ENCODE measurements around the gene PIGH. TPM values are rescaled to one million over a fixed set of nuclear protein-coding genes. Genes with fewer than 3 reads are reported as not detected.
"Not testable (repeated sequence)": the region's sequence is repeated elsewhere in the genome, so short reads cannot be mapped to it uniquely, and the experiment has no call there.

PIGH gene
- total and polyA plus RNA-seq, 12 donors: 9.0 to 23.3 (median 10.3) TPM

DNA sequence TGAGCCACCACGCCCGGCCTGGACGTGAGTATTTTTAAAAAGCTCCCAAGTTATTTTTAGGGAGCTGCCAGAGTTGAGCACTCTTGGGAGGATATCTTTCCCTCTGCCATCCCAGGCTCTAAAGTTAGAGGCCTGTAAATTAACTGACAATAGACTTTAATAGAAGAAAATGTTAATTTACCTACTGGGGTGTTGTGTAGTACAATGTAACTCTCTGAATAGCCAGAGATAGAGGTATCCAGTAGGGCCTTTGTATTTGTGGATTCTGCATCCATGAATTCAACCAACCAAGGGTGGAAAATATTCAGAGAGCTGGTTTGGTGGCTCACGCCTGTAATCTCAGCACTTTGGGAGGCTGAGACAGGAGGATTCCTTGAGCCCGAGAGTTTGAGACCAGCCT lies 7.6 kb upstream of the PIGH start:
- Histone ChIP-seq H3K4me3 (no peak overlapping the region), H3K27me3 (peaks cover 0 to 15% (median 0%) of the 10 kb centered on the region in 7 donors), H3K9me3 (no peaks in the 10 kb centered on the region), H3K27ac (no peak overlapping the region), H3K4me1 (no peaks in the 10 kb centered on the region), H3K36me3 (no peaks in the 10 kb centered on the region)
- TF ChIP-seq, protein P1, sequence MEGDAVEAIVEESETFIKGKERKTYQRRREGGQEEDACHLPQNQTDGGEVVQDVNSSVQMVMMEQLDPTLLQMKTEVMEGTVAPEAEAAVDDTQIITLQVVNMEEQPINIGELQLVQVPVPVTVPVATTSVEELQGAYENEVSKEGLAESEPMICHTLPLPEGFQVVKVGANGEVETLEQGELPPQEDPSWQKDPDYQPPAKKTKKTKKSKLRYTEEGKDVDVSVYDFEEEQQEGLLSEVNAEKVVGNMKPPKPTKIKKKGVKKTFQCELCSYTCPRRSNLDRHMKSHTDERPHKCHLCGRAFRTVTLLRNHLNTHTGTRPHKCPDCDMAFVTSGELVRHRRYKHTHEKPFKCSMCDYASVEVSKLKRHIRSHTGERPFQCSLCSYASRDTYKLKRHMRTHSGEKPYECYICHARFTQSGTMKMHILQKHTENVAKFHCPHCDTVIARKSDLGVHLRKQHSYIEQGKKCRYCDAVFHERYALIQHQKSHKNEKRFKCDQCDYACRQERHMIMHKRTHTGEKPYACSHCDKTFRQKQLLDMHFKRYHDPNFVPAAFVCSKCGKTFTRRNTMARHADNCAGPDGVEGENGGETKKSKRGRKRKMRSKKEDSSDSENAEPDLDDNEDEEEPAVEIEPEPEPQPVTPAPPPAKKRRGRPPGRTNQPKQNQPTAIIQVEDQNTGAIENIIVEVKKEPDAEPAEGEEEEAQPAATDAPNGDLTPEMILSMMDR (IDR thresholded peaks at IDR 0.05): no peak
- no peak for ATAC-seq
- 78 to 79% methylated on average over 5 of the region's 5 CpGs for WGBS, 2 donors
- no peak for DNase-seq
- intact Hi-C loops (cut with DNase I): no loop called here

DNA sequence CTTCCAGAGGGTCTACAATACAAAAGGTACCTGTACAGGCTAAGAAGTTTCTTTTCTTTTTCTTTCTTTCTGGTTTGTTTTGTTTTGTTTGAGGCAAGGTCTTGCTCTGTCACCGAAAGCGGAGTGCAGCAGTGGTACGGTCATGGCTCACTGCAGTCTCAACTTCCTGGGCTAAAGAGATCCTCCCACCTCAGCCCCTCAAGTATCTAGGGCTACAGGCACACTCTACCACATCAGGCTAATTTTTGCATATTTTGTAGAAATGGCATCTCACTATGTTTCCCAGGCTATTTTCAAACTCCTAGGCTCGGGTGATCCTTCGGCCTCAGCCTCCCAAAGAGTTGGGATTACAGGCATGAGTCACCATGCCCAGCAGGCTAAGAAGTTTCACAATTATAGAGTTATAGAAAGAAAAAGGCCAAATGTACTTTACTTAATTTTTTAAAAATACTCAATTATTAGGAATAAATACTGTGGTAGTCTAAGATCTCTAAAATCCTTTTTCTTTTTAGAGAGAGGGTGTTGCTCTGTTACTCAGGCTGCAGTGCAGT lies 3.0 kb upstream of the PIGH start:
- ATAC-seq (no peak), DNase-seq (no peak)
- TF ChIP-seq, protein P1 (IDR thresholded peaks at IDR 0.05): no peak
- H3K36me3 ChIP-seq: no peaks in the 10 kb centered on the region
- peaks cover 0 to 8% (median 0%) of the 10 kb centered on the region in 7 donors for H3K27me3 ChIP-seq
- H3K4me3 ChIP-seq: no peak overlapping the region
- 65 to 72% methylated on average over 5 of the region's 5 CpGs for WGBS, 2 donors
- intact Hi-C loops (cut with DNase I): loop anchor here in 1 of 10 donors (5.0 kb wide), 1 partner anchor 69 kb away; the partner anchor contains the start of gene VTI1B
- H3K9me3 ChIP-seq: no peaks in the 10 kb centered on the region
- H3K27ac ChIP-seq: no peak overlapping the region
- peaks cover 0 to 22% (median 10%) of the 10 kb centered on the region in 9 donors for H3K4me1 ChIP-seq

DNA sequence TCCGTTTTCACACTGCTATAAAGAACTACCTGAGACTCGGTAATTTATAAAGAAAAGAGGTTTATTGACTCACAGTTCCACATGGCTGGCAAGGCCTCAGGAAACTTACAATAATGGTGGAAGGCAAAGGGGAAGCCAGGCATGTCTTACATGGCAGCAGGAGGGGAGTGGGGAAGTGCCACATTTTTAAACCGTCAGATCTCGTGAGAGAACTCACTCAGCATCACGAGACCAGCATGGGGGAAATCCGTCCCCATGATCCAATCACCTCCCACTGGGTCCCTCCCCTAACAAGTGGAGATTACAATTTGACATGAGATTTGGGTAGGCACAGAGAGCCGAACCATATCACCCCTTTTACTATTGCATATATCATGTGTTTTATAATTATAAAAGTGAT lies 2.0 kb upstream of the PIGH start:
- H3K4me1 ChIP-seq: peaks cover 0 to 23% (median 10%) of the 10 kb centered on the region in 9 donors
- ATAC-seq: no peak
- DNase-seq: no peak
- H3K4me3 ChIP-seq: no peak overlapping the region
- H3K27me3 ChIP-seq: peaks cover 0 to 8% (median 0%) of the 10 kb centered on the region in 7 donors
- H3K27ac ChIP-seq: no peak overlapping the region
- no peaks in the 10 kb centered on the region for H3K9me3 ChIP-seq
- TF ChIP-seq, protein P1 (IDR thresholded peaks at IDR 0.05): no peak
- 51 to 61% methylated on average over 7 of the region's 7 CpGs for WGBS, 2 donors
- intact Hi-C loops (cut with DNase I): loop anchor here in 1 of 10 donors (5.0 kb wide), 1 partner anchor 70 kb away; the partner anchor contains the start of gene VTI1B
- no peaks in the 10 kb centered on the region for H3K36me3 ChIP-seq

DNA sequence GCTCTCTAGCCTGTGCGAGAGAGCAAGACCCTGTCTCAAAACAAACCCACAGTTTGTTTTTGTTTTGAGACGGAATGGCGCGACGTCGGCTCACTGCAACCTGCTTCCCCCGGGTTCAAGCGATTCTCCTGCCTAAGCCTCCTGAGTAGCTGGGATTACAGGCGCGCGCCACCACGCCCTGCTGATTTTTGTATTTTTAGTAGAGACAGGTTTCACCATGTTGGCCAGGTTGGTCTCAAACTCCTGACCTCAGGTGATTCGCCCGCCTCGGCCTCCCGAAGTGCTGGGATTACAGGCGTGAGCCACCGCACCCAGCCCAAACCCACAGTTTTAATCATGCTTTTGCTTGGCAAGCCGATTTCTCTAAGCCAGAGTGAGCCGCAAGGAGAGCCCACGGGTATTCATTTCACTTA lies 500 bp upstream of the PIGH start:
- WGBS, 2 donors: 83 to 87% methylated on average over 21 of the region's 21 CpGs
- ATAC-seq: peak in 1 of 8 donors; percentile 1
- peak overlapping the region in 9 of 10 donors; percentile 84 to 91 (median 87) for H3K27ac ChIP-seq
- H3K4me3 ChIP-seq: peak overlapping the region; percentile 63 to 99 (median 79)
- H3K9me3 ChIP-seq, H3K36me3 ChIP-seq, H3K27me3 ChIP-seq, DNase-seq: not testable (repeated sequence)
- intact Hi-C loops (cut with DNase I): loop anchor here in 1 of 10 donors (5.0 kb wide), 1 partner anchor 72 kb away; the partner anchor contains the start of gene VTI1B
- peaks cover 0 to 23% (median 10%) of the 10 kb centered on the region in 9 donors for H3K4me1 ChIP-seq

DNA sequence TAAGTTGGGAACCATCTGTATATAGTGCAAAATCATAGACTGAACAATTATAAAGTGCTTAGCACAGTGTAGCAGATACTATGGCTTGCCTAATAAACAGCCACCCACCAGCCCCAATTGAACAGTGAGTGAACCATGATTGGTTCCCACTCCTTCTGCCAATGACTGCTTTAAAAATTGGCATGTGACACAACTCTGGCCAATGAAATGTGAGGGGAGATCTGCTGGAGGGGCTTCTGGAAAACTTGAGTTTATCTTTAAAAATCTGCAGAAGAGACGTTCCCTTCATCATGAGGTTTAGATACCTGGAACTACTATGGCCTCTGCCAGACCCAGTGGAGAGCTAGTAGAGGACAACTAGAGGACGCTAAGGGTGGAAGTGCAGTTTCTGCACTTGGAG lies 4.7 kb downstream of the PIGH start:
- Histone ChIP-seq H3K4me3 (no peak overlapping the region), H3K9me3 (no peaks in the 10 kb centered on the region), H3K4me1 (peaks cover 0 to 18% (median 10%) of the 10 kb centered on the region in 9 donors), H3K27ac (no peak overlapping the region), H3K36me3 (peaks cover 0 to 44% (median 25%) of the 10 kb centered on the region in 9 donors), H3K27me3 (no peaks in the 10 kb centered on the region)
- no peak for DNase-seq
- ATAC-seq: no peak
- TF ChIP-seq, protein P1 (IDR thresholded peaks at IDR 0.05): no peak
- intact Hi-C loops (cut with DNase I): no loop called here
- 75 to 84% methylated on average over 2 of the region's 2 CpGs for WGBS, 2 donors

DNA sequence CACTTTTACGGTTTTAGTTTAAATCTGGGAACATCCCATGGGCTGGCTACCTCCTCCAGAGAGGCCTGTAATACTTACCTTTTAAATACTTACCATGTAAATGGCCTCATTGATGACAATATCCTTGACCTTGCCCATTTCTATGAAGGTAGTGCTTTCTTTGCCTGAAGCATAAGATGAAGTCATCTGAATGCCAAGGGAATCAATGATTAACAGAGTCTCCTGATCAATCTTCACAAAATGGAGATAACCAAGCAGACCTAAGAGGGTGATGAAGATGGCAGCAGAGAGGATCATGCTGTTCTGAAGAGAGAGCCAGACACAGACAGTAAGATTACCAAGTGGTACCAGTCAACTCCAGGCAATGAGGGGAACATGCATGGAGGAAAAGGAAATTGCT lies 6.4 kb downstream of the PIGH start:
- H3K4me1 ChIP-seq; H3K27ac ChIP-seq; H3K27me3 ChIP-seq; H3K4me3 ChIP-seq; DNase-seq; intact Hi-C loops (cut with DNase I); H3K9me3 ChIP-seq; ATAC-seq: not testable (repeated sequence)
- peaks cover 0 to 62% (median 36%) of the 10 kb centered on the region in 9 donors for H3K36me3 ChIP-seq
- 0 to 2% methylated on average over 1 of the region's 1 CpG for WGBS, 2 donors

All from heart right ventricle (tissue), 16 donors.